RWPE2 (cell line): ENCODE data around the gene PDK3.

ENCODE experiments used
- ATAC-seq: fragments of 200-7000 bp; cut with Tn5 transposase; 3 replicates; pipeline ENCODE4 v1.9.1; 2021; ENCODE audit warnings: low read depth
- DNase-seq: peaks from one replicate; pipeline ENCODE4 v3.0.0-alpha.2; 2020; ENCODE audit warnings: low spot score
- H3K27ac ChIP-seq: fragments of 450-650 bp; 2 replicates; pipeline ENCODE4 v1.5.1; 2017; ENCODE audit warnings: mild to moderate bottlenecking; ENCODE audit not compliant: poor library complexity, severe bottlenecking
- H3K27me3 ChIP-seq: fragments of 250-450 bp; sonication (Bioruptor Pico); 2 replicates; pipeline ENCODE4 v1.5.1; 2021; ENCODE audit warnings: mild to moderate bottlenecking, moderate library complexity; ENCODE audit not compliant: insufficient read depth, poor library complexity, severe bottlenecking
- H3K36me3 ChIP-seq: fragments of 250-450 bp; sonication (Bioruptor Pico); 2 replicates; pipeline ENCODE4 v1.5.1; 2020; ENCODE audit warnings: low read depth, mild to moderate bottlenecking, moderate library complexity
- H3K4me1 ChIP-seq: fragments of 250-450 bp; sonication (Bioruptor Pico); 2 replicates; pipeline ENCODE4 v1.5.1; 2021; ENCODE audit warnings: mild to moderate bottlenecking, moderate library complexity; ENCODE audit not compliant: insufficient read depth, poor library complexity, severe bottlenecking
- H3K4me3 ChIP-seq: fragments of 250-450 bp; sonication (Bioruptor Pico); 2 replicates; pipeline ENCODE4 v1.5.1; 2021; ENCODE audit warnings: mild to moderate bottlenecking, moderate library complexity; ENCODE audit not compliant: severe bottlenecking
- H3K9me3 ChIP-seq: fragments of 250-450 bp; sonication (Bioruptor Pico); 2 replicates; pipeline ENCODE4 v1.5.1; 2021; ENCODE audit warnings: mild to moderate bottlenecking, moderate library complexity; ENCODE audit not compliant: severe bottlenecking
- TF ChIP-seq, protein P1 (sequence below): fragments of 450-650 bp; IDR thresholded peaks from one replicate; pipeline ENCODE4 v1.5.1; 2017; ENCODE audit warnings: mild to moderate bottlenecking, moderate library complexity; ENCODE audit not compliant: poor library complexity, severe bottlenecking

Gene PDK3

DNA sequence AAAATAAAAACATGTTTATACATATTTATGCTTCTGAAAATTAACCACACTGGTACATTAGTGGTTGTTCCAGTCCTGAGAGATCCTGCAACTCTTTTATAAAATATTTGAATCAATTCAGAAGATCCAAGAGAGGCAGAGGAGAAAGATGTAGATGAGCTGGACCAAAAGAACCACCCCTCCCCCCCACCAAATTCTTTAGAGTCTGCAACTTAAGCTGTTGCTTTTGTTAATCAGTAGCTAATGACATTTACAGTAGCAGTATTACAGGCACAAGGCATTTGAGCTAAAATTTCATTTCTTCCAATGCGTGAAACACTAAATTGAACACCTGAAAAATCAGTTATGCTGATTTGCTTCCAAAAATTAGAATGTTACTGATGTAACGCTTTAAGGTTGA lies 61.5 kb downstream of the PDK3 start:
- ATAC-seq (no peak), DNase-seq (no peak)
- TF ChIP-seq, protein P1, sequence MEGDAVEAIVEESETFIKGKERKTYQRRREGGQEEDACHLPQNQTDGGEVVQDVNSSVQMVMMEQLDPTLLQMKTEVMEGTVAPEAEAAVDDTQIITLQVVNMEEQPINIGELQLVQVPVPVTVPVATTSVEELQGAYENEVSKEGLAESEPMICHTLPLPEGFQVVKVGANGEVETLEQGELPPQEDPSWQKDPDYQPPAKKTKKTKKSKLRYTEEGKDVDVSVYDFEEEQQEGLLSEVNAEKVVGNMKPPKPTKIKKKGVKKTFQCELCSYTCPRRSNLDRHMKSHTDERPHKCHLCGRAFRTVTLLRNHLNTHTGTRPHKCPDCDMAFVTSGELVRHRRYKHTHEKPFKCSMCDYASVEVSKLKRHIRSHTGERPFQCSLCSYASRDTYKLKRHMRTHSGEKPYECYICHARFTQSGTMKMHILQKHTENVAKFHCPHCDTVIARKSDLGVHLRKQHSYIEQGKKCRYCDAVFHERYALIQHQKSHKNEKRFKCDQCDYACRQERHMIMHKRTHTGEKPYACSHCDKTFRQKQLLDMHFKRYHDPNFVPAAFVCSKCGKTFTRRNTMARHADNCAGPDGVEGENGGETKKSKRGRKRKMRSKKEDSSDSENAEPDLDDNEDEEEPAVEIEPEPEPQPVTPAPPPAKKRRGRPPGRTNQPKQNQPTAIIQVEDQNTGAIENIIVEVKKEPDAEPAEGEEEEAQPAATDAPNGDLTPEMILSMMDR, result no peak
- H3K9me3 ChIP-seq, result no peaks in the 10 kb centered on the region
- no peak overlapping the region for H3K4me3 ChIP-seq
- no peaks in the 10 kb centered on the region for H3K27me3 ChIP-seq
- H3K4me1 ChIP-seq, result no peaks in the 10 kb centered on the region
- no peak overlapping the region for H3K27ac ChIP-seq
- no peaks in the 10 kb centered on the region for H3K36me3 ChIP-seq

DNA sequence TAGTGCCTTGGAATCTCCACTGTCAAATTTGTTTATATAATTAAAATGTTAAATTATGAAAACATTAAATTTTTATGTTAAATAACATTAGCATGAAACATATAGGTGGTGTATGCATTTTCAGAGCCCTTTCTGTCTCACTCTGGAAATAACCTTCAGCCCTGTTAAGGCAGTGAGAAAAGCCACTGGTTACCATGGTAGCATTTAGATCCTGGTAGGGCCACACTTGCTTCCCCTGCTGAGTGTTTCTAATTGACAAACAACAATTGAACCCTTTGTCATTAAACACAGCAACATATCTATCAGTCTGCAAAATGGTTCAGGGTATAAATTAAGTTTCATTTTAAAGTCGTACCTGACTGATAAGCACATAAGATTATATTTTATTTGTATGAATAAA lies 63.5 kb downstream of the PDK3 start:
- no peak for ATAC-seq
- H3K27ac ChIP-seq, result no peak overlapping the region
- H3K4me3 ChIP-seq, result no peak overlapping the region
- no peaks in the 10 kb centered on the region for H3K9me3 ChIP-seq
- no peaks in the 10 kb centered on the region for H3K27me3 ChIP-seq
- no peaks in the 10 kb centered on the region for H3K36me3 ChIP-seq
- H3K4me1 ChIP-seq, result no peaks in the 10 kb centered on the region
- no peak for DNase-seq
- TF ChIP-seq, protein P1, result no peak

DNA sequence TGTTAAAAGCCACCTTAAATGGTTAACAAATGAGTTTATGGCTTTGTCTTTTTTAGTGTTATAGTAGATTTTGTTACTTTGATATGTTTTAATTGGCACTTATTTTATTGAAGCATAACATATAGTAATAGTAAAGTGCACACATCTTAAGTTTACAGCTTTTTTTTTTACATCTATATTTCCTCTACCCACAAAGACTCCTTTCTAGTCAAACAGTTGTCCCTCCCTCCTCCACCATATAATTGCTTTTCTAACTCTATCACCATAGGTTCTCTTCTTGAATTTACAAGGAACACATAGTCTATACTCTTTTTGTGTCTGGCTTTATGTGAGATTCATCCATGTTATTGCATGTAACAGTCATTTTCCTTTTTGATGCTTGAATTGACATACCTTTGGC lies 71.5 kb downstream of the PDK3 start:
- ATAC-seq (no peak), DNase-seq (no peak)
- H3K9me3 ChIP-seq, result no peaks in the 10 kb centered on the region
- no peaks in the 10 kb centered on the region for H3K4me1 ChIP-seq
- no peak overlapping the region for H3K27ac ChIP-seq
- no peaks in the 10 kb centered on the region for H3K27me3 ChIP-seq
- TF ChIP-seq, protein P1, result no peak
- H3K4me3 ChIP-seq, result no peak overlapping the region
- H3K36me3 ChIP-seq, result no peaks in the 10 kb centered on the region

DNA sequence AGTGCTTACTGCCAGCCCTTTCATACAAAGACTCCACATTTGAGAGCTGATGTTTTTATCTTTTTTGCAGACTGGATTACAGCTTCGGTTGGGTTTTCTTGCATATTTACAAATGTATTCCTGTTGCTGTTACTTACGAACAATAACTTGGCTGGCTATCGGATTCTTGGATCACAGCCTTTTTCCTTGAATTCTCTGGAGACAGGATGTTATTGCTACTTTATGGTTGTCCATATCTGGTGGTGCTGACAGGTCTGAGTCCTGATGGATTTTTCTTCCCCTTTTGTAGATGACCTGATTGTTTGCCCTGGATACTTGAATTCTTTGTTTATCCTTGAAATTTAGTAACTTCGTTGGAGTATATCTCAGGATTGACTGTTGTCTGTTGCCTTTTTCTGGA lies 77.7 kb downstream of the PDK3 start:
- Histone ChIP-seq H3K4me1 (no peaks in the 10 kb centered on the region), H3K27ac (no peak overlapping the region), H3K27me3 (no peaks in the 10 kb centered on the region), H3K4me3 (no peak overlapping the region), H3K9me3 (no peaks in the 10 kb centered on the region), H3K36me3 (no peaks in the 10 kb centered on the region)
- TF ChIP-seq, protein P1, result no peak
- ATAC-seq, result no peak
- DNase-seq, result no peak

DNA sequence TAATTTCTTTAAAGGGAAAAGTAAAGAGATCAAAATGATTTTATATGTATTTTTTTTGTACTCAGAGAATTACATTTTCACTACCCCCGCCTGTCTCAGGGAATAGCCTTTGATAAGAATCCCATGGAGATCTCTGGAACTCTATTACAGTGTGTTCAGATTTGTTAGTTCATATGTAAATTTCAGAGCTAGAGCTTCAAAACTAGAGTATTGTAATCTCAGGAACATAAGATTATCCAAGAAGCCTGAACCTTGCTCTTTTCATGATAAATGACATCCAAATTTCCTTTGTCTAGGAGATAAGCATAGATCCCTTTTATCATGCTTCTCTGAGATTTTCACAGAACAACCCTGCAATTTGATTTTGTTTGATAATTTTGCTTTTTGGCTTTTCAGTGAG lies 82.9 kb downstream of the PDK3 start:
- H3K27ac ChIP-seq, result no peak overlapping the region
- no peaks in the 10 kb centered on the region for H3K27me3 ChIP-seq
- DNase-seq (no peak), ATAC-seq (no peak)
- H3K36me3 ChIP-seq, result no peaks in the 10 kb centered on the region
- H3K4me3 ChIP-seq, result no peak overlapping the region
- no peaks in the 10 kb centered on the region for H3K4me1 ChIP-seq
- no peaks in the 10 kb centered on the region for H3K9me3 ChIP-seq
- TF ChIP-seq, protein P1, result no peak
